Uterus (tissue), 4 donors: Measurements from ENCODE around the gene RIN2. TPM values are rescaled to one million over a fixed set of nuclear protein-coding genes. Genes with fewer than 3 reads are reported as not detected.

Source experiments
- DNase-seq, 2 donors: peaks; one replicate each; pipeline ENCODE4 v3.0.0-alpha.2; 2019 to 2020
- H3K27ac ChIP-seq, 2 donors: fragments of 200-600 bp; sonication (generic); 1 replicate in 1 of 2; 2 replicates in 1 of 2; pipeline ENCODE4 v1.5.1; 2016 to 2018
- H3K27me3 ChIP-seq, 2 donors: fragments of 200-600 bp; sonication (generic); one replicate each; pipeline ENCODE4 v1.5.1; 2018 to 2019; ENCODE audit warnings: control low read depth in 1 of 2
- H3K36me3 ChIP-seq, 2 donors: fragments of 200-600 bp; sonication (generic); one replicate each; pipeline ENCODE4 v1.5.1; 2019; ENCODE audit warnings: control low read depth in 1 of 2
- H3K4me1 ChIP-seq, 2 donors: fragments of 200-600 bp; sonication (generic); one replicate each; pipeline ENCODE4 v1.5.1; 2018 to 2019; ENCODE audit warnings: control low read depth in 1 of 2
- H3K4me3 ChIP-seq, 2 donors: fragments of 200-600 bp; sonication (generic); 1 replicate in 1 of 2; 2 replicates in 1 of 2; pipeline ENCODE4 v1.5.1; 2018 to 2019; ENCODE audit warnings: mild to moderate bottlenecking in 1 of 2
- H3K9me3 ChIP-seq, 2 donors: fragments of 200-600 bp; sonication (generic); one replicate each; pipeline ENCODE4 v1.5.1; 2019; ENCODE audit warnings: control low read depth in 1 of 2
- CTCF ChIP-seq, 4 experiments: fragments of 200-600 bp in 2 of 4; fragments of 450-650 bp in 2 of 4; sonication (generic) in 2 of 4; IDR thresholded peaks; one replicate each; pipeline ENCODE4 v1.5.1; 2016 to 2019; ENCODE audit warnings: antibody characterized with exemption in 4 of 4, mild to moderate bottlenecking in 2 of 4, moderate library complexity in 1 of 4
- POLR2A ChIP-seq, 2 donors: fragments of 450-650 bp; IDR thresholded peaks; one replicate each; pipeline ENCODE4 v1.6.1; 2016; ENCODE audit warnings: antibody characterized with exemption in 2 of 2, mild to moderate bottlenecking in 1 of 2, moderate library complexity in 1 of 2
- intact Hi-C: fragments of 100-400 bp; cut with DNase I; formaldehyde crosslinking; loops from one replicate; pipeline ENCODE4 v1.15.1; 2023; ENCODE audit warnings: low total_unique reads
- total RNA-seq, 4 donors: library from RNA; depleted of rRNA in 3 of 4; stranded (reverse); fragments of >200 nt in 3 of 4; gene quantifications; one replicate each; pipeline versions ENCODE4 v1.1.0 to v1.2.4, GENCODE V29; 2014 to 2023
- donor health status: DM: yes; HTN: yes; CAD: no.

Gene RIN2
- total RNA-seq, 4 donors from 2014 or later, result 29.7 to 77.5 (median 59.6) TPM

DNA sequence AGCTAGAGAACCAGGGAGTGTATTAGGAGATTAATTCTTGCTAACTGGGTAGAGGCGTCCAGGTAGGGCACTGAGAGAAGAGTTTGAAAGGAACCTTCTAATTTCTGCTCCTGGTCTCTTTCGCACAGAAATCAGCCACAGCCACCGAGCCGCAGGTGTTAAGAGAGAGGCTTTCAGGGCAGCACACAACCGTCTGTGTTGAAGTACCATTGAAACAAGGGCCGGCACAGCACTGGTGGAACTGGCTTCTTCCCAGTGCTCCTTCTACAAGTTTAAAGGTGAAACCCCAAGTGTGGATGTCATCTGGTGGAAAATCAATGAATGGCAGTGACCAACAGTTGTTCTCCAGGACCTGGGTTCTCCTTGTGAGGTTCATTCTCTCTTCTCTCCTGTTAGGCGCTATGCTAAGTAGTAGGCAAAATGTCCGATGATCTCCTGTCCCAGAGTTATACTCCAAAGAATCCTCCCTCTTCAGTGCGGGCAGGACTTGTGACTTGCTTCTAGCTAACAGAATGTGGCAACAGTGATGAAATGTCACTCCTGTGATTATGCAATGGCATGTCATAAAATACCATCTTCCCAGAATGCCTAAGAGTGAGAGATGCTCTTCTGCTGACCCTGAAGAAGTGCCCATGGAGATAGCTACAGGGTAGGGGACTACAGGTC lies 15.0 kb upstream of the RIN2 start:
- H3K36me3 ChIP-seq, result no peaks in the 10 kb centered on the region
- H3K9me3 ChIP-seq, result no peaks in the 10 kb centered on the region
- H3K4me1 ChIP-seq, result no peaks in the 10 kb centered on the region
- intact Hi-C loops, result no loop called here
- no peak overlapping the region for H3K4me3 ChIP-seq
- H3K27ac ChIP-seq, result no peak overlapping the region
- TF ChIP-seq CTCF (IDR thresholded peaks at IDR 0.05) (no peak), POLR2A (IDR thresholded peaks at IDR 0.05) (no peak)
- DNase-seq, result no peak
- no peaks in the 10 kb centered on the region for H3K27me3 ChIP-seq

DNA sequence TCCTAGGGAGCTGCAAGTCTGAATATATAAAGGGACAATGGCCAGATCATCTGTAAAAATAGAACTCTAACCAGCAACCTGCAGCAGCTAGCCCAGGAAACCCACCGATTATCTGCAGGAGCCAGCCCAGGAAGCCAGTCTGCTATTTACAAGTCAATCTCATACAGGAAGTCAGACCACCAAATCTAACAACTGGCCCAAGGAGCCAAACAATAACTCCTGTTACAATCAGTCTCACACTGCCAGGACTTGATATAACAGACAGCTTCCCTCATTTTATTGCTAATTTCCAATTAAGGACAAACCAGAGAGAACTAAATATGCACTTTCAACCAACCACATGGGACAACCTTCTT lies 14.4 kb upstream of the RIN2 start:
- H3K4me1 ChIP-seq, result no peaks in the 10 kb centered on the region
- intact Hi-C loops, result no loop called here
- no peak overlapping the region for H3K4me3 ChIP-seq
- no peaks in the 10 kb centered on the region for H3K9me3 ChIP-seq
- H3K36me3 ChIP-seq, result no peaks in the 10 kb centered on the region
- no peak for DNase-seq
- no peaks in the 10 kb centered on the region for H3K27me3 ChIP-seq
- no peak overlapping the region for H3K27ac ChIP-seq
- no peak for TF ChIP-seq CTCF (IDR thresholded peaks at IDR 0.05)
- no peak for TF ChIP-seq POLR2A (IDR thresholded peaks at IDR 0.05)

DNA sequence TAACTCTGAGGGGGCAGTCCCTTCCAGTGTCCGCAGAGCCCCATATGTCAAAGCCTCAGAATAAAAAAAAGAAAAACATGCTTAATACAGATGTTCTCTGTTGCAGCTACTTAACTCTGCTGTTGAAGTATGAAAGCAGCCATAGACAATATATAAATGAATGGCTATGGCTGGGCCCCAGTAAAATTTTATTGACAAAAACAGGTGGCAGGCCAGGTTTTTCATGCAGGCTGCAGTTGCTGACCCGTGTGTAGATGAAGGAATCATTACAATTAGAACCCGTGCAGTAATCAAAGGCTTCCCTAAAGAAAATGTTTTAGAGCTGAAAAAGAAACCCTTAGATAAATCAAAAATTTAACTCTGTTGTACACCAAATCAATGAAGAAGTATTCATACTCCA lies 13.0 kb upstream of the RIN2 start:
- no peak overlapping the region for H3K4me3 ChIP-seq
- no peak for TF ChIP-seq CTCF (IDR thresholded peaks at IDR 0.05)
- no peak for TF ChIP-seq POLR2A (IDR thresholded peaks at IDR 0.05)
- no peaks in the 10 kb centered on the region for H3K27me3 ChIP-seq
- no peaks in the 10 kb centered on the region for H3K9me3 ChIP-seq
- H3K36me3 ChIP-seq, result no peaks in the 10 kb centered on the region
- no peaks in the 10 kb centered on the region for H3K4me1 ChIP-seq
- intact Hi-C loops, result no loop called here
- no peak for DNase-seq
- H3K27ac ChIP-seq, result no peak overlapping the region

DNA sequence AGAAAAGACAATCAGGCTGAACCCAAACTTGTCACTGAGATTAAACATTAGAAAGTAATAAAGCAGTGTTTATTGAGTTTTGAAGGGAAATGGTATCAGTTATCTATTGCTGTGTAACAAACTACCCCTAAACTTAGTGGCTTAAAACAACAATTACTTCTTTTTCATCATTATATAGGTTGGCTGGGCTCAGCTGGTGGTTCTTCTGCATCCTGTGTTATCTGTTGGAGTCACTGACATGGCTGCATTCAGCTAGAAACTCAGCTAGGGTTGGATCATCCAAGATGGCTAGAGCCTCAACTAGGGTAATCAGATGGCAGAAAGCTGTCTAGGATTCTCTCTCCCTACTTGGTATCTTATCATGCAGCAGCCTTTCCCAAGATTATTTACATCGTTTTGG lies 12.5 kb upstream of the RIN2 start:
- intact Hi-C loops, result no loop called here
- H3K9me3 ChIP-seq, result no peaks in the 10 kb centered on the region
- DNase-seq, result no peak
- TF ChIP-seq POLR2A (IDR thresholded peaks at IDR 0.05) (no peak), CTCF (IDR thresholded peaks at IDR 0.05) (no peak)
- H3K4me1 ChIP-seq, result no peaks in the 10 kb centered on the region
- no peaks in the 10 kb centered on the region for H3K36me3 ChIP-seq
- H3K4me3 ChIP-seq, result no peak overlapping the region
- no peaks in the 10 kb centered on the region for H3K27me3 ChIP-seq
- no peak overlapping the region for H3K27ac ChIP-seq

DNA sequence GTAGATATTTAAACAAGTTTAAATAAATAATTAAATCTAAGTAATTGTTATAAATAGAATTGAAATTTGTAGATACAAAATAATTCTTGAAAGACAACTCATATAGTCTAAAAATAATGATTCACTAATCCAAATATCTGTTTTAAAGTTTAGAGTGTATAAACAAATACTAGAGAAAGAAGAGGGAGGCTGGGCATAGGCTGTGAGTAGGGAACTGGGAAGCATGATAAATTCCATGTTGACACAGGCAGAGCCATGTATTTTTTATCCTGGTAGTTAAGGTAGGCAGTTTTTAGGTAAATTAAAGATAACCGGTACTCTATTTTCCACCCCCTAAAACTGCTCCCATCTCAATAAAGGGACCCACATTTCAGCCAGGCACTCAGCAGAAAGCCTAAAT lies 11.7 kb upstream of the RIN2 start:
- H3K4me3 ChIP-seq, result no peak overlapping the region
- H3K4me1 ChIP-seq, result no peaks in the 10 kb centered on the region
- H3K9me3 ChIP-seq, result no peaks in the 10 kb centered on the region
- H3K36me3 ChIP-seq, result no peaks in the 10 kb centered on the region
- TF ChIP-seq CTCF (IDR thresholded peaks at IDR 0.05), result no peak
- no peak for TF ChIP-seq POLR2A (IDR thresholded peaks at IDR 0.05)
- DNase-seq, result no peak
- H3K27me3 ChIP-seq, result no peaks in the 10 kb centered on the region
- intact Hi-C loops, result no loop called here
- no peak overlapping the region for H3K27ac ChIP-seq
